T-cell (primary cell): ENCODE data around the gene TENT4B. TPM values are rescaled to one million over a fixed set of nuclear protein-coding genes. Genes with fewer than 3 reads are reported as not detected.

Experiments used
- ATAC-seq, 4 experiments: fragments of 200-7000 bp in 3 of 4; fragments of 150-1000 bp in 1 of 4; cut with Tn5 transposase; replicated peaks in 1 of 4; 1 replicate in 3 of 4; 2 replicates in 1 of 4; pipeline ENCODE4 v1.10.0; 2021; ENCODE audit warnings: moderate library complexity in 3 of 4, mild to moderate bottlenecking in 2 of 4, moderate number of reproducible peaks in 1 of 4
- CTCF ChIA-PET, 2 donors: fragments of 300-600 bp; sonication (Branson Sonifier 250); formaldehyde crosslinking; loops; one replicate each; lab custom pipeline; 2022; ENCODE audit warnings: antibody characterized with exemption in 2 of 2; lab: Charles Lee
- POLR2A ChIA-PET, 2 donors: fragments of 300-600 bp; sonication (Branson Sonifier 250); formaldehyde crosslinking; loops; one replicate each; lab custom pipeline; 2022; ENCODE audit warnings: antibody characterized with exemption in 2 of 2; lab: Charles Lee
- DNase-seq, 35 experiments: peaks; one replicate each; pipeline versions ENCODE4 v3.0.0 to v3.0.0-alpha.2; 2013 to 2023
- H3K27ac ChIP-seq: one replicate; pipeline ENCODE4 v1.5.1; 2013; ENCODE audit warnings: low read length
- H3K27me3 ChIP-seq, 2 experiments: replicated peaks in 1 of 2; 1 replicate in 1 of 2; 2 replicates in 1 of 2; pipeline versions ENCODE4 v1.6.1 to v1.7.0; 2013; ENCODE audit warnings: low read length in 1 of 2, mixed read lengths in 1 of 2; ENCODE audit not compliant: control insufficient read depth in 2 of 2, insufficient read depth in 2 of 2; ENCODE audit errors: extremely low read depth in 1 of 2
- H3K36me3 ChIP-seq, 2 donors: 1 replicate in 1 of 2; 2 replicates in 1 of 2; pipeline versions ENCODE4 v1.6.1 to v1.7.0; 2013; ENCODE audit warnings: low read length in 1 of 2; ENCODE audit not compliant: control insufficient read depth in 2 of 2, insufficient read depth in 1 of 2; ENCODE audit errors: extremely low read depth in 1 of 2
- H3K4me1 ChIP-seq, 2 experiments: 1 replicate in 1 of 2; 2 replicates in 1 of 2; pipeline versions ENCODE4 v1.6.1 to v1.7.0; 2013; ENCODE audit warnings: low read length in 2 of 2, mixed read lengths in 1 of 2; ENCODE audit not compliant: insufficient read depth in 2 of 2, control insufficient read depth in 1 of 2; ENCODE audit errors: extremely low read depth in 1 of 2
- H3K4me3 ChIP-seq, 2 donors: 1 replicate in 1 of 2; 2 replicates in 1 of 2; pipeline versions ENCODE4 v1.5.1 to v1.7.0; 2013; ENCODE audit warnings: mild to moderate bottlenecking in 2 of 2, low read length in 1 of 2, moderate library complexity in 1 of 2; ENCODE audit not compliant: control insufficient read depth in 1 of 2; ENCODE audit errors: extremely low read depth in 1 of 2
- H3K9me3 ChIP-seq: 2 replicates; pipeline ENCODE4 v1.7.0; 2013
- H3K27ac Mint-ChIP-seq, 2 donors: one replicate each; pipeline ENCODE4 v1.8.0; 2020 to 2021; ENCODE audit warnings: mild to moderate bottlenecking in 2 of 2, mixed read lengths in 2 of 2
- H3K27me3 Mint-ChIP-seq, 2 donors: one replicate each; pipeline ENCODE4 v1.8.0; 2021 to 2022; ENCODE audit warnings: mixed read lengths in 2 of 2
- H3K36me3 Mint-ChIP-seq: one replicate; pipeline ENCODE4 v1.8.0; 2021; ENCODE audit warnings: mixed read lengths
- H3K4me1 Mint-ChIP-seq, 3 donors: one replicate each; pipeline ENCODE4 v1.8.0; 2020 to 2022; ENCODE audit warnings: mixed read lengths in 3 of 3, mild to moderate bottlenecking in 1 of 3
- H3K4me3 Mint-ChIP-seq, 3 donors: one replicate each; pipeline ENCODE4 v1.8.0; 2020 to 2022; ENCODE audit warnings: mild to moderate bottlenecking in 3 of 3, mixed read lengths in 3 of 3, moderate library complexity in 3 of 3
- H3K9me3 Mint-ChIP-seq, 3 donors: one replicate each; pipeline ENCODE4 v1.8.0; 2020 to 2022; ENCODE audit warnings: mixed read lengths in 3 of 3
- WGBS: methylation state at CpG from one replicate; pipeline ENCODE4 v1.1.5; 2013; ENCODE audit warnings: missing lambda C conversion rate; ENCODE audit not compliant: insufficient coverage; 5-methylcytosine and 5-hydroxymethylcytosine counted together
- total RNA-seq, 35 experiments: library from RNA in 6 of 35; stranded (reverse) in 6 of 35; fragments of 120-200 nt in 1 of 35; gene quantifications; one replicate each; pipeline versions ENCODE4 v1.2.1 to v1.2.4 and lab custom pipeline; 2013 to 2026

The TENT4B gene
- total RNA-seq, 5 donors from 2014 or later (not counting 1 experiment from before 2014, with no cell fraction given) = 20.2 to 31.9 (median 20.9) TPM

DNA sequence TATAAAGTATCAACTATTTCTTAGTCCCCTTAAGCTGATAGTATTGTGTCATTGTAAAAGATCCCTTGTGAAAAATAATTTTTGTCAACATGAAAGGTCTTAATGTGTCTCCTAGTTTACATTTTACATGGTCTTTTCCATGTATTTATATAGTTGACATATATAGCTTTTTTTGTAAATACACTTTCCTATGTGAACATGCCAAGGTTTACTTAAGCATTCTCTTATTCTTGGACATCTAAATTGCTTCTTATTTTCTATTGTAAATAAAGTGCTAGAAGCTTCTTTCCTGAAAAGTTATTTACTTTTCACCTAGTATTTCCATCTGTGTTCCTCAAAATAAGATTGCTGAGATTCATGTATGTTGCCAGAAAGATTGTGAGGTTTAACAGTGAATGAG is 29.3 kb downstream of the TENT4B start:
- H3K9me3 Mint-ChIP-seq = no peaks in the 10 kb centered on the region
- peaks cover 0 to 4% of the 10 kb centered on the region in 2 donors for H3K36me3 ChIP-seq
- ATAC-seq (no peak), DNase-seq (no peak)
- H3K27me3 Mint-ChIP-seq = no peaks in the 10 kb centered on the region
- no peak overlapping the region for H3K4me3 ChIP-seq
- H3K4me1 ChIP-seq = peaks cover 0 to 6% of the 10 kb centered on the region in 2 experiments
- ChIA-PET CTCF (interaction anchor here in 1 of 2 donors (0.6 to 0.9 kb wide), 5 partner anchors 14 to 531 kb away, joined by 3 read pairs; partner anchors contain the start of gene BRD7), POLR2A (interaction anchor here in 1 of 2 donors (0.6 kb wide), 1 partner anchor 13 kb away, joined by 7 read pairs; no protein-coding TSS in a partner anchor)
- no peaks in the 10 kb centered on the region for H3K27me3 ChIP-seq
- no peaks in the 10 kb centered on the region for H3K9me3 ChIP-seq
- no peak overlapping the region for H3K27ac Mint-ChIP-seq
- H3K36me3 Mint-ChIP-seq = peaks cover 13% of the 10 kb centered on the region
- no peak overlapping the region for H3K4me3 Mint-ChIP-seq
- H3K27ac ChIP-seq = no peak overlapping the region
- H3K4me1 Mint-ChIP-seq = peaks cover 59 to 71% (median 69%) of the 10 kb centered on the region in 3 donors

- ChIA-PET CTCF (no interaction called here), POLR2A (no interaction called here)
- H3K9me3 ChIP-seq = no peaks in the 10 kb centered on the region
- no peak overlapping the region for H3K27ac ChIP-seq
- H3K27me3 ChIP-seq = no peaks in the 10 kb centered on the region
- no peaks in the 10 kb centered on the region for H3K27me3 Mint-ChIP-seq
- ATAC-seq = no peak
- WGBS = 100% methylated on average over 1 of the region's 4 CpGs
- no peak overlapping the region for H3K4me3 ChIP-seq
- no peaks in the 10 kb centered on the region for H3K9me3 Mint-ChIP-seq
- peaks cover 0 to 4% of the 10 kb centered on the region in 2 donors for H3K36me3 ChIP-seq
- H3K27ac Mint-ChIP-seq = no peak overlapping the region
- H3K4me1 Mint-ChIP-seq = peaks cover 58 to 70% (median 60%) of the 10 kb centered on the region in 3 donors
- DNase-seq = no peak
- no peak overlapping the region for H3K4me3 Mint-ChIP-seq
- peaks cover 13% of the 10 kb centered on the region for H3K36me3 Mint-ChIP-seq
- peaks cover 0 to 8% of the 10 kb centered on the region in 2 experiments for H3K4me1 ChIP-seq
These were observed 30.2 kb downstream of the TENT4B start for GRCh38 chr16:50183316-50183715.

GRCh38 chr16:50185005-50185505 is 31.9 kb downstream of the TENT4B start:
- peaks cover 0 to 12% of the 10 kb centered on the region in 2 experiments for H3K4me1 ChIP-seq
- POLR2A ChIA-PET = interaction anchor here in 1 of 2 donors (1.0 kb wide), 1 partner anchor 17 kb away, joined by 3 read pairs; no protein-coding TSS in a partner anchor
- no peak overlapping the region for H3K4me3 ChIP-seq
- H3K4me3 Mint-ChIP-seq = no peak overlapping the region
- H3K9me3 Mint-ChIP-seq = no peaks in the 10 kb centered on the region
- no peaks in the 10 kb centered on the region for H3K9me3 ChIP-seq
- H3K27ac ChIP-seq = no peak overlapping the region
- ATAC-seq = no peak
- no peak for DNase-seq
- H3K27me3 ChIP-seq = no peaks in the 10 kb centered on the region
- H3K27me3 Mint-ChIP-seq = no peaks in the 10 kb centered on the region
- CTCF ChIA-PET = interaction anchor here in 1 of 2 donors (1.0 kb wide), 1 partner anchor 170 kb away, joined by 4 read pairs; no protein-coding TSS in a partner anchor
- no peak overlapping the region for H3K27ac Mint-ChIP-seq
- H3K4me1 Mint-ChIP-seq = peaks cover 61 to 71% (median 71%) of the 10 kb centered on the region in 3 donors
- H3K36me3 Mint-ChIP-seq = peaks cover 13% of the 10 kb centered on the region
- peaks cover 0 to 4% of the 10 kb centered on the region in 2 donors for H3K36me3 ChIP-seq
- 100% methylated on average over 2 of the region's 3 CpGs for WGBS

DNA sequence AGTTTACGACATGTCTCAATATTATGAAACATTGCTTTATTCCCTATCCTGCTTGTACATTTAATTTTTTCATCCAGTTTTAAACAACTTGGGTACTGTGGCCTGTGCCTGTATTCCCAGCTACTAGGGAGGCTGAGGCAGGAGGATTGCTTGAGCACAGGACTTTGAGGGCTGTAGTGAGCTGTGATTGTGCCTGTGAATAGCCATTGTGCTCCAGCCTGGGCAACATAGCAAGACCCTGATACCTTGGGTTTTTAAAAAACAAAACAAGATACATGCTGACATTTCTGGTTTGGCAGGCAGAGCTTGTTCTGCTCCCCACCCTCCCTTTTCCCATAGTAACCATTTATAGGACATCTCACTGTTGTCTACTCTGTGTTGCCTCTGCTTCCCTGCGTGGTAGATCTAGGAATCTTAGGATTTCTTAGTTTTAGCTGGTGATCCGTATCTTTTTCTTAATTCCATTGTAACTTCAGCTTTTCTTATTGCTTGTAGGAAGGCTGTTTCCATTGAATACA is 35.6 kb downstream of the TENT4B start:
- H3K36me3 ChIP-seq = peaks cover 0 to 4% of the 10 kb centered on the region in 2 donors
- ATAC-seq = no peak
- no peak overlapping the region for H3K4me3 ChIP-seq
- H3K4me1 ChIP-seq = peaks cover 0 to 12% of the 10 kb centered on the region in 2 experiments
- POLR2A ChIA-PET = interaction anchor here in 1 of 2 donors (0.6 kb wide), 1 partner anchor 63 kb away, joined by 3 read pairs; no protein-coding TSS in a partner anchor
- Mint-ChIP-seq H3K9me3 (no peaks in the 10 kb centered on the region), H3K27ac (no peak overlapping the region), H3K4me1 (peaks cover 62 to 68% (median 64%) of the 10 kb centered on the region in 3 donors), H3K36me3 (peaks cover 8% of the 10 kb centered on the region), H3K4me3 (no peak overlapping the region), H3K27me3 (no peaks in the 10 kb centered on the region)
- no peak overlapping the region for H3K27ac ChIP-seq
- WGBS = no CpG with 5 or more reads among the region's 3 CpGs
- no peaks in the 10 kb centered on the region for H3K27me3 ChIP-seq
- no peaks in the 10 kb centered on the region for H3K9me3 ChIP-seq
- CTCF ChIA-PET = interaction anchor here (0.5 to 1.2 kb wide), 2 partner anchors 27 to 76 kb away, joined by 3 to 4 read pairs; no protein-coding TSS in a partner anchor
- DNase-seq = no peak

GRCh38 chr16:50190292-50190691 is 37.2 kb downstream of the TENT4B start:
- peaks cover 57 to 62% (median 62%) of the 10 kb centered on the region in 3 donors for H3K4me1 Mint-ChIP-seq
- no peaks in the 10 kb centered on the region for H3K27me3 ChIP-seq
- no peak overlapping the region for H3K27ac ChIP-seq
- no peak for ATAC-seq
- no peak overlapping the region for H3K4me3 Mint-ChIP-seq
- H3K27ac Mint-ChIP-seq = no peak overlapping the region
- no peak overlapping the region for H3K4me3 ChIP-seq
- H3K36me3 ChIP-seq = no peaks in the 10 kb centered on the region
- H3K36me3 Mint-ChIP-seq = peaks cover 3% of the 10 kb centered on the region
- ChIA-PET CTCF (no interaction called here), POLR2A (no interaction called here)
- DNase-seq = no peak
- H3K9me3 ChIP-seq = no peaks in the 10 kb centered on the region
- H3K27me3 Mint-ChIP-seq = no peaks in the 10 kb centered on the region
- peaks cover 0 to 8% of the 10 kb centered on the region in 2 experiments for H3K4me1 ChIP-seq
- no peaks in the 10 kb centered on the region for H3K9me3 Mint-ChIP-seq
- WGBS = no CpG with 5 or more reads among the region's 2 CpGs

GRCh38 chr16:50192386-50193050 is 39.4 kb downstream of the TENT4B start:
- no peak overlapping the region for H3K4me3 Mint-ChIP-seq
- DNase-seq (no peak), ATAC-seq (no peak)
- WGBS = 94% methylated on average over 2 of the region's 2 CpGs
- peaks cover 6 to 17% of the 10 kb centered on the region in 2 experiments for H3K4me1 ChIP-seq
- POLR2A ChIA-PET = no interaction called here
- CTCF ChIA-PET = interaction anchor here in 1 of 2 donors (0.7 kb wide), 1 partner anchor 31 kb away, joined by 9 read pairs; no protein-coding TSS in a partner anchor
- H3K4me1 Mint-ChIP-seq = peaks cover 67 to 73% (median 67%) of the 10 kb centered on the region in 3 donors
- H3K27me3 Mint-ChIP-seq = no peaks in the 10 kb centered on the region
- no peaks in the 10 kb centered on the region for H3K36me3 ChIP-seq
- no peaks in the 10 kb centered on the region for H3K9me3 ChIP-seq
- no peaks in the 10 kb centered on the region for H3K27me3 ChIP-seq
- peaks cover 3% of the 10 kb centered on the region for H3K36me3 Mint-ChIP-seq
- H3K27ac Mint-ChIP-seq = peak overlapping the region in 1 of 2 donors; percentile 19
- H3K4me3 ChIP-seq = no peak overlapping the region
- no peak overlapping the region for H3K27ac ChIP-seq
- H3K9me3 Mint-ChIP-seq = no peaks in the 10 kb centered on the region
